HepG2 (cell line): ENCODE measurements around the gene RICTOR. TPM values are rescaled to one million over a fixed set of nuclear protein-coding genes. Genes with fewer than 3 reads are reported as not detected.

Source experiments
- ATAC-seq: fragments of 200-7000 bp; cut with Tn5 transposase; 3 replicates; pipeline ENCODE4 v1.9.1; 2020; ENCODE audit warnings: mild to moderate bottlenecking, moderate library complexity
- BruUV-seq: library from RNA; stranded (reverse); fragments of 400-500 nt; replicated peaks from 2 replicates; lab custom pipeline; 2021; lab: Mats Ljungman, UMichigan
- CTCF ChIA-PET: fragments of 300-600 bp; formaldehyde crosslinking; extraction: SDS; loops from one replicate; lab custom pipeline; 2021; ENCODE audit warnings: low total read pairs, inconsistent platforms, low intra/inter-chr PET ratio; lab: Yijun Ruan, JAX
- POLR2A ChIA-PET: fragments of 350-600 bp; sonication (Branson Sonifier 250); formaldehyde crosslinking; loops from one replicate; lab custom pipeline; 2020; ENCODE audit warnings: antibody characterized with exemption, inconsistent platforms; lab: Yijun Ruan, JAX
- DNase-seq: peaks from one replicate; pipeline ENCODE4 v3.0.0-alpha.2; 2015; ENCODE audit warnings: low spot score
- FAIRE-seq: peaks from 3 replicates; lab custom pipeline; 2011; peaks lifted over from hg19 to GRCh38; lab: Jason Lieb, UNC
- H2AFZ ChIP-seq: one replicate; pipeline ENCODE4 v1.6.1; 2011; ENCODE audit warnings: low read length, inconsistent platforms
- H3K27ac ChIP-seq: fragments of 300-600 bp; 3 replicates; pipeline ENCODE4 v1.8.0; 2011; ENCODE audit warnings: mixed run types, mild to moderate bottlenecking, mixed read lengths, low read length, inconsistent platforms; ENCODE audit not compliant: insufficient read depth; ENCODE audit errors: extremely low read length
- H3K27me3 ChIP-seq, 2 experiments: fragments of 200-600 bp in 1 of 2; 2 replicates in 1 of 2; 3 replicates in 1 of 2; pipeline versions ENCODE4 v1.6.0 to v1.8.0; 2011; ENCODE audit warnings: low read length in 2 of 2, mild to moderate bottlenecking in 2 of 2, moderate library complexity in 2 of 2, inconsistent platforms in 1 of 2; ENCODE audit not compliant: insufficient read depth in 2 of 2, control insufficient read depth in 1 of 2
- H3K36me3 ChIP-seq, 2 experiments: fragments of 200-600 bp in 1 of 2; replicated peaks in 1 of 2; 2 replicates in 1 of 2; 3 replicates in 1 of 2; pipeline versions ENCODE4 v1.5.1 to v1.8.0; 2011; ENCODE audit warnings: low read length in 2 of 2, inconsistent platforms in 1 of 2; ENCODE audit not compliant: insufficient read depth in 2 of 2, control insufficient read depth in 1 of 2
- H3K4me1 ChIP-seq: 2 replicates; pipeline ENCODE4 v1.5.1; 2012; ENCODE audit warnings: low read length, inconsistent platforms; ENCODE audit not compliant: insufficient read depth
- H3K4me2 ChIP-seq: 2 replicates; pipeline ENCODE4 v1.6.0; 2011; ENCODE audit warnings: low read depth, low read length, inconsistent platforms
- H3K4me3 ChIP-seq, 3 experiments: fragments of 200-600 bp in 1 of 3; sonication (generic), shearing (Covaris generic) in 1 of 3; replicated peaks in 1 of 3; 2 replicates each; pipeline ENCODE4 v1.5.1; 2011 to 2016; ENCODE audit warnings: low read length in 3 of 3, inconsistent platforms in 2 of 3, low read depth in 2 of 3, mild to moderate bottlenecking in 2 of 3, control low read depth in 1 of 3, mixed read lengths in 1 of 3; ENCODE audit not compliant: insufficient read depth in 1 of 3
- H3K79me2 ChIP-seq: one replicate; pipeline ENCODE4 v1.6.1; 2011; ENCODE audit warnings: low read length, inconsistent platforms; ENCODE audit not compliant: insufficient read depth
- H3K9ac ChIP-seq: 2 replicates; pipeline ENCODE4 v1.6.0; 2011; ENCODE audit warnings: mild to moderate bottlenecking, low read depth, low read length, inconsistent platforms; ENCODE audit not compliant: insufficient read depth
- H3K9me3 ChIP-seq: 2 replicates; pipeline ENCODE4 v1.5.1; 2012; ENCODE audit warnings: mild to moderate bottlenecking, low read length
- H4K20me1 ChIP-seq: 2 replicates; pipeline ENCODE4 v1.6.0; 2011; ENCODE audit warnings: inconsistent platforms, mild to moderate bottlenecking, low read length, moderate library complexity; ENCODE audit not compliant: insufficient read depth
- SKI ChIP-seq: fragments of 450-650 bp; IDR thresholded peaks from one replicate; pipeline ENCODE4 v1.6.1; 2018; ENCODE audit warnings: mild to moderate bottlenecking; ENCODE audit not compliant: partially characterized antibody
- WGBS: methylation state at CpG from one replicate; pipeline ENCODE4 v1.1.6; 2017; ENCODE audit warnings: low lambda C conversion rate; 5-methylcytosine and 5-hydroxymethylcytosine counted together
- in situ Hi-C: cut with HindIII; loops from 2 replicates; pipeline ENCODE4 v1.10.0; 2017; ENCODE audit warnings: low pct_unique_long_range_greater_than_20kb; ENCODE audit not compliant: extremely low pct_ligation_motif_present
- intact Hi-C: fragments of 100-400 bp; cut with micrococcal nuclease; formaldehyde crosslinking; loops from one replicate; pipeline ENCODE4 v1.10.0; 2022; ENCODE audit not compliant: unreplicated experiment
- polyA plus RNA-seq, 8 experiments: library from polyadenylated mRNA; depleted of rRNA in 3 of 8; stranded (reverse) in 7 of 8; unstranded in 1 of 8; fragments of >200 nt; fragmentation: Illumina TruSeq in 4 of 8; extraction: Trizol in 4 of 8; gene quantifications; 2 replicates each; pipeline versions ENCODE4 v1.2.1 to v1.2.3, GENCODE V29; 2011 to 2016; ENCODE audit warnings: low read depth in 4 of 8, missing spikeins in 1 of 8, mixed read lengths in 1 of 8; ENCODE audit not compliant: insufficient read depth in 1 of 8
- total RNA-seq, 5 experiments: library from RNA; depleted of rRNA; stranded (reverse); fragments of >200 nt; fragmentation: Illumina TruSeq; extraction: Trizol; gene quantifications; 2 replicates each; pipeline ENCODE4 v1.2.3, GENCODE V29; 2016; ENCODE audit warnings: low read depth in 1 of 5
- TF ChIP-seq, protein P1 (sequence below): sonication (generic); formaldehyde crosslinking; IDR thresholded peaks from 2 replicates; pipeline ENCODE4 v1.5.1; 2020; ENCODE audit warnings: missing genetic modification reagents, mild to moderate bottlenecking, borderline replicate concordance
- TF ChIP-seq, protein P2 (sequence below): IDR thresholded peaks from 2 replicates; pipeline ENCODE4 v1.6.1; 2016; ENCODE audit warnings: missing genetic modification reagents, missing compliant biosample characterization

Gene RICTOR
- total and polyA plus RNA-seq, 2 of the 13 experiments (the other 11 are each of a cell fraction or from before 2014, with no cell fraction given): 10.7 to 15.4 TPM

DNA sequence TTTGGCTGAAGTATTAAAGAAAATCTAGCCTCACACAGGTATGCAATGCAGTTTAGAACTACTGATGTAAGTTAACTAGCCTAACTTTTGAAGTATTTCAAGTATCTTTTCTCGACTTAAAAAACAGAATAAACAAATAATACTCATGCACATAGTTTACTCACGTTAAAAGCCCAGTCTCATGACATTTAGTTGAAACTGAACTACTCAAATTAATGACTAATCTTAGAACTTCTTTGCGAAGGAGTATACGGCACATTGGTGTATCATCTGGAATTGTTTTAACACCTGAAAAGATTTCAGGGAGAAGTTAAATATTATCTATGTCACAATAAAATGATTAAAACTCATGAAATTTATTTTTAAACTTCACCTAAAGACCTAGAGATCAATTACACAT, 129.9 kb downstream of the RICTOR start (continued):
- TF ChIP-seq, protein P1, sequence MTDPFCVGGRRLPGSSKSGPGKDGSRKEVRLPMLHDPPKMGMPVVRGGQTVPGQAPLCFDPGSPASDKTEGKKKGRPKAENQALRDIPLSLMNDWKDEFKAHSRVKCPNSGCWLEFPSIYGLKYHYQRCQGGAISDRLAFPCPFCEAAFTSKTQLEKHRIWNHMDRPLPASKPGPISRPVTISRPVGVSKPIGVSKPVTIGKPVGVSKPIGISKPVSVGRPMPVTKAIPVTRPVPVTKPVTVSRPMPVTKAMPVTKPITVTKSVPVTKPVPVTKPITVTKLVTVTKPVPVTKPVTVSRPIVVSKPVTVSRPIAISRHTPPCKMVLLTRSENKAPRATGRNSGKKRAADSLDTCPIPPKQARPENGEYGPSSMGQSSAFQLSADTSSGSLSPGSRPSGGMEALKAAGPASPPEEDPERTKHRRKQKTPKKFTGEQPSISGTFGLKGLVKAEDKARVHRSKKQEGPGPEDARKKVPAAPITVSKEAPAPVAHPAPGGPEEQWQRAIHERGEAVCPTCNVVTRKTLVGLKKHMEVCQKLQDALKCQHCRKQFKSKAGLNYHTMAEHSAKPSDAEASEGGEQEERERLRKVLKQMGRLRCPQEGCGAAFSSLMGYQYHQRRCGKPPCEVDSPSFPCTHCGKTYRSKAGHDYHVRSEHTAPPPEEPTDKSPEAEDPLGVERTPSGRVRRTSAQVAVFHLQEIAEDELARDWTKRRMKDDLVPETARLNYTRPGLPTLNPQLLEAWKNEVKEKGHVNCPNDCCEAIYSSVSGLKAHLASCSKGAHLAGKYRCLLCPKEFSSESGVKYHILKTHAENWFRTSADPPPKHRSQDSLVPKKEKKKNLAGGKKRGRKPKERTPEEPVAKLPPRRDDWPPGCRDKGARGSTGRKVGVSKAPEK: no peak

DNA sequence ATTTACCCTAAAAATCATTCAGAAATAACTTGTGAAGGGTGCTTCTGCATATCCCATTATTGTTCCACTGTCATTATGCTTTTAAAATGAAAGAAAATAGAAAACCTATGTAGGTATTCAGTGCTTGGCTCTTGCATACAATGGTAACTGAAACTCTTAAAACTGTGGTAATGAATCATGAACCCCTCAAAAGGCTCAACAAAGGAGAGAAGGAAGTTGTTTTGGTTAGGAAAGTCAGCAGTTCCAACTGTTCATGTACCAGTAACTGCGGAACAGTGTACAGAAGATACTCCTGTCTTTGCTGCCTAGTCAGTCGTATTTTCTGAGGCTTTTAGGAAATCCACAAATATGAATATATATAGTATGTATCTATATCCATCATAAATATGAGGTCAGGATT, 132.3 kb downstream of the RICTOR start:
- ChIA-PET POLR2A (no interaction called here), CTCF (no interaction called here)
- FAIRE-seq (no peak), ATAC-seq (no peak), DNase-seq (no peak)
- Histone ChIP-seq H3K4me1 (no peaks in the 10 kb centered on the region), H3K4me3 (no peak overlapping the region), H3K27ac (no peak overlapping the region), H4K20me1 (no peaks in the 10 kb centered on the region), H3K9ac (no peak overlapping the region), H3K9me3 (no peaks in the 10 kb centered on the region), H2AFZ (no peak overlapping the region), H3K27me3 (no peaks in the 10 kb centered on the region), H3K79me2 (no peaks in the 10 kb centered on the region), H3K36me3 (peaks cover 5 to 32% of the 10 kb centered on the region in 2 experiments; a peak in 4 of 5 replicates), H3K4me2 (no peak overlapping the region)
- 100% methylated on average over 2 of the region's 2 CpGs for WGBS
- TF ChIP-seq, protein P2, sequence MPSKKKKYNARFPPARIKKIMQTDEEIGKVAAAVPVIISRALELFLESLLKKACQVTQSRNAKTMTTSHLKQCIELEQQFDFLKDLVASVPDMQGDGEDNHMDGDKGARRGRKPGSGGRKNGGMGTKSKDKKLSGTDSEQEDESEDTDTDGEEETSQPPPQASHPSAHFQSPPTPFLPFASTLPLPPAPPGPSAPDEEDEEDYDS (CRISPR knock-in tag): no peak
- TF ChIP-seq SKI: no peak
- intact Hi-C loops (no loop called here), in situ Hi-C loops (no loop called here)
- BruUV-seq: no TSS peak
